K562 (cell line): Measurements from ENCODE around the gene MRPS18B. TPM values are rescaled to one million over a fixed set of nuclear protein-coding genes. Genes with fewer than 3 reads are reported as not detected.
A peak's percentile ranks its signal among the peaks of the same experiment; 100 is the strongest.

ENCODE experiments used
- ADNP ChIP-seq: fragments of 200-800 bp; sonication (Bioruptor generic); IDR thresholded peaks from 2 replicates; pipeline ENCODE4 v1.6.1; 2016; ENCODE audit warnings: missing genetic modification characterization, missing compliant biosample characterization
- AFF4 ChIP-seq: sonication (generic); formaldehyde crosslinking; IDR thresholded peaks from 2 replicates; pipeline ENCODE4 v1.8.0; 2023; ENCODE audit warnings: mild to moderate bottlenecking, missing genetic modification reagents
- ATF1 ChIP-seq, 2 experiments: fragments of 450-650 bp in 1 of 2; IDR thresholded peaks; 2 replicates each; pipeline ENCODE4 v1.6.1; 2016; ENCODE audit warnings: missing compliant biosample characterization in 1 of 2, missing genetic modification characterization in 1 of 2
- CCNT2 ChIP-seq: IDR thresholded peaks from 2 replicates; pipeline ENCODE4 v1.6.1; 2011; ENCODE audit warnings: borderline replicate concordance, low read depth, mild to moderate bottlenecking, moderate library complexity, mixed read lengths, low read length; ENCODE audit not compliant: insufficient read length; ENCODE audit errors: extremely low read depth
- DACH1 ChIP-seq: fragments of 450-650 bp; IDR thresholded peaks from 2 replicates; pipeline ENCODE4 v1.6.1; 2018; ENCODE audit not compliant: partially characterized antibody
- ELF2 ChIP-seq: fragments of 250-450 bp; sonication (Bioruptor Pico); IDR thresholded peaks from 2 replicates; pipeline ENCODE4 v1.5.0; 2021; ENCODE audit warnings: mild to moderate bottlenecking
- JUN ChIP-seq, 2 experiments: sonication (generic) in 1 of 2; formaldehyde crosslinking in 1 of 2; IDR thresholded peaks; 2 replicates each; pipeline versions ENCODE4 v1.6.1 to v1.8.0; 2012 to 2022; ENCODE audit warnings: borderline replicate concordance in 2 of 2, mild to moderate bottlenecking in 2 of 2, improper control_type of control experiment in 1 of 2, low read depth in 1 of 2, low read length in 1 of 2, missing genetic modification reagents in 1 of 2
- MYC ChIP-seq, 2 experiments: fragments of 250-450 bp in 1 of 2; sonication (Bioruptor Pico) in 1 of 2; IDR thresholded peaks; 2 replicates each; pipeline versions ENCODE4 v1.5.1 to v1.6.1; 2012 to 2021; ENCODE audit warnings: low read depth in 2 of 2, borderline replicate concordance in 1 of 2, improper control_type of control experiment in 1 of 2, low read length in 1 of 2, mild to moderate bottlenecking in 1 of 2, moderate library complexity in 1 of 2
- RBM22 ChIP-seq: fragments of 200-400 bp; formaldehyde crosslinking; IDR thresholded peaks from 2 replicates; pipeline ENCODE4 v1.6.1; 2018; ENCODE audit warnings: low read length, low read depth; ENCODE audit not compliant: poor library complexity, severe bottlenecking
- RNF2 ChIP-seq: sonication (generic); IDR thresholded peaks from 2 replicates; pipeline ENCODE4 v1.6.1; 2016
- SMARCB1 ChIP-seq: IDR thresholded peaks from 2 replicates; pipeline ENCODE4 v1.6.1; 2011; ENCODE audit warnings: improper control_type of control experiment, low read depth; ENCODE audit not compliant: insufficient read length
- SMC3 ChIP-seq: conservative IDR thresholded peaks from 2 replicates; pipeline ENCODE4 v1.6.1; 2011; ENCODE audit warnings: low read depth, low read length, improper control_type of control experiment; ENCODE audit not compliant: insufficient read depth
- SRF ChIP-seq, 2 experiments: fragments of 250-450, 450-650 bp in 1 of 2; sonication (Bioruptor Pico) in 1 of 2; sonication (generic) in 1 of 2; formaldehyde crosslinking; IDR thresholded peaks; 2 replicates each; pipeline versions ENCODE4 v1.5.0 to v1.5.1; 2020 to 2022; ENCODE audit warnings: mild to moderate bottlenecking in 1 of 2, missing genetic modification reagents in 1 of 2
- polyA plus RNA-seq, 8 experiments: library from polyadenylated mRNA; depleted of rRNA in 4 of 8; stranded (reverse) in 5 of 8; unstranded in 3 of 8; fragments of >200 nt; fragmentation: Nextera tagmentation in 2 of 8; fragmentation: Illumina TruSeq in 1 of 8; extraction: Ambion mirVana in 2 of 8; extraction: Trizol in 1 of 8; gene quantifications; 2 replicates each; pipeline versions ENCODE4 v1.2.1 to v1.2.3, GENCODE V29; 2011 to 2014; ENCODE audit warnings: inconsistent platforms in 1 of 8, missing spikeins in 1 of 8
- total RNA-seq, 7 experiments: library from RNA; depleted of rRNA in 6 of 7; stranded (reverse); fragments of >200 nt in 6 of 7; fragmentation: Illumina TruSeq in 2 of 7; extraction: Trizol in 2 of 7; gene quantifications; 2 replicates each; pipeline versions ENCODE4 v1.2.1 to v1.2.3, GENCODE V29; 2011 to 2021; ENCODE audit warnings: low replicate concordance in 1 of 7
- TF ChIP-seq, protein P1 (sequence below): fragments of 450-650 bp; formaldehyde crosslinking; IDR thresholded peaks from 2 replicates; pipeline ENCODE4 v1.4.0; 2022; ENCODE audit warnings: missing genetic modification characterization
- TF ChIP-seq, protein P2 (sequence below), 2 experiments: fragments of 450-650 bp; IDR thresholded peaks; 2 replicates each; pipeline ENCODE4 v1.6.1; 2016
- TF ChIP-seq, protein P3 (sequence below): fragments of 450-650 bp; IDR thresholded peaks from 2 replicates; pipeline ENCODE4 v1.6.1; 2018; ENCODE audit warnings: mild to moderate bottlenecking, low read depth; ENCODE audit not compliant: partially characterized antibody

MRPS18B gene
- total and polyA plus RNA-seq, 9 of the 15 experiments (the other 6 are each of a cell fraction or from before 2014, with no cell fraction given), result 132 to 383 (median 178) TPM

DNA sequence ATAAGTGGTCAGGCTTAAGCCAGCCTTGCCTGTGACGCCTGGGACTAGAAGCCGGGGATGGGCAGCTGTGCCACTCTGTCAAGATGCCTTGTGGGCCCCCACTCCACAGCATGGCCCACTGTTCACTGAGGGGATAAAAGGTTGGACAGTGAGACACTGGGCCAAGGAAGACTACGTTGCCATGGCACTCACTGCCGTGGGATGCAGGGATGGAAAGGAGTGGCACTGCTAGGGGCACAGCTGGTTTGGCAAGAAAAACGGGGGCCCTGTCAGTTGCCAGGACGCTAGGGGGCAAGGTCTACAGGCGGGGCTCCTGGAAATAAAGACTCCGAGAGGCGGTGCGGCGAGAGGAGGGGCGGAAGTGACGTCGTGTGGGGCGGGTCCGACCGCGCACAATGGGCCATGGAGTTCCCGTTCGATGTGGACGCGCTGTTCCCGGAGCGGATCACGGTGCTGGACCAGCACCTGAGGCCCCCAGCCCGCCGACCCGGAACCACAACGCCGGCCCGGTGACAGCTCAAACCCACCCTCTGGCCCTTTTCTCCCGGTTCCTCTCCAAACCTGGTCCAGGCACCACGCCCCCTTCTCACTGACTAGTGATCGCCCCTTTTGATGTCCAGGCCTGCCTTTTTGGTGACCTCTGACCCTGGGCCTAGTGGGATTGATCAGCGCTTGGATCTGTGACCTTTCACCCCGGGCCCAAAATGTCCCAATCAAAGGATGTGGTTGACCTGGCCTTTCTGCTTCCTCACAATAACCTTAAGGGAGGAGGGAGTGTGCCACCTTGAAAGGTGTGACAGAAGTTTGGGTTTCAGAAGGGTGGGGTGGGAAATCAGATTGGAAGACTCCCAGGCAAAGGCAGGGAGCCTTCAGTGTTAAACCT, 9.1 kb downstream of the MRPS18B start, which contains the start of gene ATAT1 (continued):
- TF ChIP-seq RBM22, result peak; percentile 79
- TF ChIP-seq DACH1, result no peak
- no peak for TF ChIP-seq JUN (IDR thresholded peaks at IDR 0.05; ENCODE audit: borderline replicate concordance, low read depth, low read length)
- TF ChIP-seq JUN (CRISPR knock-in tag; IDR thresholded peaks at IDR 0.05; ENCODE audit: borderline replicate concordance), result no peak
- TF ChIP-seq SRF (CRISPR knock-in tag; IDR thresholded peaks at IDR 0.05), result peak in 1 of 2 experiments; percentile 9; a peak in 1 of 4 replicates
- TF ChIP-seq, protein P1, sequence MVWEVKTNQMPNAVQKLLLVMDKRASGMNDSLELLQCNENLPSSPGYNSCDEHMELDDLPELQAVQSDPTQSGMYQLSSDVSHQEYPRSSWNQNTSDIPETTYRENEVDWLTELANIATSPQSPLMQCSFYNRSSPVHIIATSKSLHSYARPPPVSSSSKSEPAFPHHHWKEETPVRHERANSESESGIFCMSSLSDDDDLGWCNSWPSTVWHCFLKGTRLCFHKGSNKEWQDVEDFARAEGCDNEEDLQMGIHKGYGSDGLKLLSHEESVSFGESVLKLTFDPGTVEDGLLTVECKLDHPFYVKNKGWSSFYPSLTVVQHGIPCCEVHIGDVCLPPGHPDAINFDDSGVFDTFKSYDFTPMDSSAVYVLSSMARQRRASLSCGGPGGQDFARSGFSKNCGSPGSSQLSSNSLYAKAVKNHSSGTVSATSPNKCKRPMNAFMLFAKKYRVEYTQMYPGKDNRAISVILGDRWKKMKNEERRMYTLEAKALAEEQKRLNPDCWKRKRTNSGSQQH (CRISPR knock-in tag), result peak; percentile 90
- TF ChIP-seq AFF4 (CRISPR knock-in tag), result no peak
- TF ChIP-seq, protein P2, sequence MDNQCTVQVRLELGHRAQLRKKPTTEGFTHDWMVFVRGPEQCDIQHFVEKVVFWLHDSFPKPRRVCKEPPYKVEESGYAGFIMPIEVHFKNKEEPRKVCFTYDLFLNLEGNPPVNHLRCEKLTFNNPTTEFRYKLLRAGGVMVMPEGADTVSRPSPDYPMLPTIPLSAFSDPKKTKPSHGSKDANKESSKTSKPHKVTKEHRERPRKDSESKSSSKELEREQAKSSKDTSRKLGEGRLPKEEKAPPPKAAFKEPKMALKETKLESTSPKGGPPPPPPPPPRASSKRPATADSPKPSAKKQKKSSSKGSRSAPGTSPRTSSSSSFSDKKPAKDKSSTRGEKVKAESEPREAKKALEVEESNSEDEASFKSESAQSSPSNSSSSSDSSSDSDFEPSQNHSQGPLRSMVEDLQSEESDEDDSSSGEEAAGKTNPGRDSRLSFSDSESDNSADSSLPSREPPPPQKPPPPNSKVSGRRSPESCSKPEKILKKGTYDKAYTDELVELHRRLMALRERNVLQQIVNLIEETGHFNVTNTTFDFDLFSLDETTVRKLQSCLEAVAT (IDR thresholded peaks at IDR 0.05), result no peak
- no peak for TF ChIP-seq SMC3
- TF ChIP-seq, protein P3, sequence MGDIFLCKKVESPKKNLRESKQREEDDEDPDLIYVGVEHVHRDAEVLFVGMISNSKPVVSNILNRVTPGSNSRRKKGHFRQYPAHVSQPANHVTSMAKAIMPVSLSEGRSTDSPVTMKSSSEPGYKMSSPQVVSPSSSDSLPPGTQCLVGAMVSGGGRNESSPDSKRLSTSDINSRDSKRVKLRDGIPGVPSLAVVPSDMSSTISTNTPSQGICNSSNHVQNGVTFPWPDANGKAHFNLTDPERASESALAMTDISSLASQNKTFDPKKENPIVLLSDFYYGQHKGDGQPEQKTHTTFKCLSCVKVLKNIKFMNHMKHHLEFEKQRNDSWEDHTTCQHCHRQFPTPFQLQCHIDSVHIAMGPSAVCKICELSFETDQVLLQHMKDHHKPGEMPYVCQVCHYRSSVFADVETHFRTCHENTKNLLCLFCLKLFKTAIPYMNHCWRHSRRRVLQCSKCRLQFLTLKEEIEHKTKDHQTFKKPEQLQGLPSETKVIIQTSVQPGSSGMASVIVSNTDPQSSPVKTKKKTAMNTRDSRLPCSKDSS, result no peak
- no peak for TF ChIP-seq ADNP (tag)
- TF ChIP-seq CCNT2, result peak; percentile 69
- no peak for TF ChIP-seq ATF1 (CRISPR knock-in tag; IDR thresholded peaks at IDR 0.05)
- peak; percentile 71 for TF ChIP-seq ATF1 (tag; IDR thresholded peaks at IDR 0.05)
- no peak for TF ChIP-seq RNF2
- TF ChIP-seq SMARCB1, result no peak
- TF ChIP-seq MYC (IDR thresholded peaks at IDR 0.05; ENCODE audit: low read depth, low read length), result peak; percentile 25; the same call in 1 of the 2 replicates
- TF ChIP-seq MYC (CRISPR knock-in tag; IDR thresholded peaks at IDR 0.05; ENCODE audit: borderline replicate concordance, low read depth), result no peak
- TF ChIP-seq ELF2 (CRISPR knock-in tag), result 0 out of 2 replicates have a peak, but pooled peaks have one; percentile 15
